Measurements from ENCODE around the gene GRIN3B. TPM values are rescaled to one million over a fixed set of nuclear protein-coding genes. Genes with fewer than 3 reads are reported as not detected.
A peak's percentile ranks its signal among the peaks of the same experiment; 100 is the strongest.

The GRIN3B gene
- total RNA-seq, 2 donors from 2014 or later, result not detected

GRCh38 chr19:960020-960419 is 40.2 kb upstream of the GRIN3B start:
- H3K4me3 ChIP-seq, result no peak overlapping the region
- H3K36me3 ChIP-seq, result no peaks in the 10 kb centered on the region
- intact Hi-C loops (cut with DNase I), result no loop called here
- no peak overlapping the region for H3K9ac ChIP-seq (ENCODE audit: low read depth in 2 of 2, low read length in 2 of 2)
- peaks cover 8% of the 10 kb centered on the region for H3K4me1 ChIP-seq
- no peak for TF ChIP-seq CTCF (IDR thresholded peaks at IDR 0.05)
- no peak overlapping the region for H3K27ac ChIP-seq
- H3K27me3 ChIP-seq, result no peaks in the 10 kb centered on the region
- no peak for DNase-seq
- no peaks in the 10 kb centered on the region for H3K9me3 ChIP-seq

GRCh38 chr19:960601-960938 is 39.6 kb upstream of the GRIN3B start:
- Histone ChIP-seq H3K4me3 (no peak overlapping the region), H3K27ac (no peak overlapping the region), H3K36me3 (no peaks in the 10 kb centered on the region), H3K9ac (ENCODE audit: low read depth in 2 of 2, low read length in 2 of 2) (no peak overlapping the region), H3K4me1 (peaks cover 8% of the 10 kb centered on the region), H3K27me3 (no peaks in the 10 kb centered on the region), H3K9me3 (no peaks in the 10 kb centered on the region)
- no peak for TF ChIP-seq CTCF (IDR thresholded peaks at IDR 0.05)
- intact Hi-C loops (cut with DNase I), result no loop called here
- no peak for DNase-seq

- DNase-seq, result peak; percentile 80
- Histone ChIP-seq H3K9ac (ENCODE audit: low read depth in 2 of 2, low read length in 2 of 2) (no peak overlapping the region), H3K4me1 (no peaks in the 10 kb centered on the region), H3K36me3 (no peaks in the 10 kb centered on the region), H3K9me3 (no peaks in the 10 kb centered on the region), H3K27me3 (no peaks in the 10 kb centered on the region), H3K4me3 (no peak overlapping the region), H3K27ac (no peak overlapping the region)
- TF ChIP-seq CTCF (IDR thresholded peaks at IDR 0.05), result no peak
- intact Hi-C loops (cut with DNase I), result no loop called here
Observed at GRCh38 chr19:961866-962620, 38.2 kb upstream of the GRIN3B start.

- no peak overlapping the region for H3K27ac ChIP-seq
- TF ChIP-seq CTCF (IDR thresholded peaks at IDR 0.05), result no peak
- no peak for DNase-seq
- no peaks in the 10 kb centered on the region for H3K9me3 ChIP-seq
- H3K9ac ChIP-seq (ENCODE audit: low read depth in 2 of 2, low read length in 2 of 2), result no peak overlapping the region
- no peak overlapping the region for H3K4me3 ChIP-seq
- no peaks in the 10 kb centered on the region for H3K36me3 ChIP-seq
- no peaks in the 10 kb centered on the region for H3K27me3 ChIP-seq
- H3K4me1 ChIP-seq, result no peaks in the 10 kb centered on the region
- intact Hi-C loops (cut with DNase I), result no loop called here
Observed at GRCh38 chr19:962683-963400, 37.4 kb upstream of the GRIN3B start.

- Histone ChIP-seq H3K4me3 (no peak overlapping the region), H3K27me3 (no peaks in the 10 kb centered on the region), H3K9me3 (no peaks in the 10 kb centered on the region), H3K27ac (no peak overlapping the region), H3K36me3 (no peaks in the 10 kb centered on the region), H3K9ac (ENCODE audit: low read depth in 2 of 2, low read length in 2 of 2) (no peak overlapping the region), H3K4me1 (no peaks in the 10 kb centered on the region)
- intact Hi-C loops (cut with DNase I), result no loop called here
- no peak for TF ChIP-seq CTCF (IDR thresholded peaks at IDR 0.05)
- DNase-seq, result no peak
Observed at GRCh38 chr19:963486-963951, 36.7 kb upstream of the GRIN3B start.

All from colonic mucosa (tissue), 4 donors.